Caco-2 (cell line): ENCODE data around the gene PPP1R13B. TPM values are rescaled to one million over a fixed set of nuclear protein-coding genes. Genes with fewer than 3 reads are reported as not detected.

Source experiments
- BruUV-seq: library from RNA; stranded (reverse); fragments of 400-500 nt; replicated peaks from 2 replicates; lab custom pipeline; 2021; lab: Mats Ljungman, UMichigan
- CTCF ChIA-PET: fragments of 300-600 bp; sonication (Branson Sonifier 250); formaldehyde crosslinking; loops from one replicate; lab custom pipeline; 2022; ENCODE audit warnings: antibody characterized with exemption; lab: Charles Lee
- POLR2A ChIA-PET: fragments of 300-600 bp; sonication (Branson Sonifier 250); formaldehyde crosslinking; loops from one replicate; lab custom pipeline; 2022; ENCODE audit warnings: antibody characterized with exemption; lab: Charles Lee
- DNase-seq, 2 experiments: peaks; one replicate each; pipeline versions ENCODE4 v3.0.0 to v3.0.0-alpha.2; 2020 to 2022
- H3K27me3 ChIP-seq: replicated peaks from 2 replicates; pipeline ENCODE4 v1.6.0; 2011; ENCODE audit warnings: low read length; ENCODE audit not compliant: control insufficient read depth, insufficient read depth
- H3K36me3 ChIP-seq: 2 replicates; pipeline ENCODE4 v1.5.1; 2011; ENCODE audit warnings: low read length; ENCODE audit not compliant: control insufficient read depth, insufficient read depth
- H3K4me1 ChIP-seq: fragments of 250-450 bp; sonication (Bioruptor Pico); 2 replicates; pipeline ENCODE4 v1.5.1; 2020; ENCODE audit warnings: mild to moderate bottlenecking
- H3K4me3 ChIP-seq: 2 replicates; pipeline ENCODE4 v1.5.1; 2011; ENCODE audit warnings: low read depth, mild to moderate bottlenecking, control low read depth, low read length
- H3K9me3 ChIP-seq: fragments of 250-450 bp; sonication (Bioruptor Pico); 2 replicates; pipeline ENCODE4 v1.5.1; 2020; ENCODE audit warnings: mild to moderate bottlenecking, moderate library complexity
- H3K27ac Mint-ChIP-seq: one replicate; pipeline ENCODE4 v1.8.0; 2022; ENCODE audit warnings: mixed read lengths; ENCODE audit not compliant: unreplicated experiment
- H3K27me3 Mint-ChIP-seq: one replicate; pipeline ENCODE4 v1.8.0; 2022; ENCODE audit warnings: mixed read lengths; ENCODE audit not compliant: insufficient read depth, unreplicated experiment
- H3K36me3 Mint-ChIP-seq: one replicate; pipeline ENCODE4 v1.8.0; 2022; ENCODE audit warnings: mild to moderate bottlenecking, mixed read lengths; ENCODE audit not compliant: insufficient read depth, unreplicated experiment
- H3K4me1 Mint-ChIP-seq: one replicate; pipeline ENCODE4 v1.8.0; 2022; ENCODE audit warnings: low read depth, mixed read lengths; ENCODE audit not compliant: unreplicated experiment
- H3K4me3 Mint-ChIP-seq: one replicate; pipeline ENCODE4 v1.8.0; 2022; ENCODE audit warnings: mild to moderate bottlenecking, moderate library complexity, mixed read lengths; ENCODE audit not compliant: unreplicated experiment
- H3K9me3 Mint-ChIP-seq: one replicate; pipeline ENCODE4 v1.8.0; 2022; ENCODE audit warnings: mixed read lengths; ENCODE audit not compliant: unreplicated experiment
- intact Hi-C: fragments of 100-400 bp; cut with micrococcal nuclease; formaldehyde crosslinking; loops from one replicate; pipeline ENCODE4 v1.10.0; 2022; ENCODE audit not compliant: unreplicated experiment
- total RNA-seq: library from RNA; stranded (reverse); gene quantifications from 2 replicates; pipeline ENCODE4 v1.2.3, GENCODE V29; 2022
- TF ChIP-seq, protein P1 (sequence below), 2 experiments: fragments of 200-600 bp in 1 of 2; IDR thresholded peaks; 1 replicate in 1 of 2; 2 replicates in 1 of 2; pipeline versions ENCODE4 v1.5.1 to v1.8.0; 2011 to 2022; ENCODE audit warnings: antibody characterized with exemption in 1 of 2, control low read depth in 1 of 2, inconsistent platforms in 1 of 2, low read depth in 1 of 2, low read length in 1 of 2, mild to moderate bottlenecking in 1 of 2, moderate library complexity in 1 of 2; ENCODE audit not compliant: insufficient read depth in 1 of 2, severe bottlenecking in 1 of 2, unreplicated experiment in 1 of 2

Gene PPP1R13B
- total RNA-seq, 1 experiment from 2014 or later, result 15.8 TPM

DNA sequence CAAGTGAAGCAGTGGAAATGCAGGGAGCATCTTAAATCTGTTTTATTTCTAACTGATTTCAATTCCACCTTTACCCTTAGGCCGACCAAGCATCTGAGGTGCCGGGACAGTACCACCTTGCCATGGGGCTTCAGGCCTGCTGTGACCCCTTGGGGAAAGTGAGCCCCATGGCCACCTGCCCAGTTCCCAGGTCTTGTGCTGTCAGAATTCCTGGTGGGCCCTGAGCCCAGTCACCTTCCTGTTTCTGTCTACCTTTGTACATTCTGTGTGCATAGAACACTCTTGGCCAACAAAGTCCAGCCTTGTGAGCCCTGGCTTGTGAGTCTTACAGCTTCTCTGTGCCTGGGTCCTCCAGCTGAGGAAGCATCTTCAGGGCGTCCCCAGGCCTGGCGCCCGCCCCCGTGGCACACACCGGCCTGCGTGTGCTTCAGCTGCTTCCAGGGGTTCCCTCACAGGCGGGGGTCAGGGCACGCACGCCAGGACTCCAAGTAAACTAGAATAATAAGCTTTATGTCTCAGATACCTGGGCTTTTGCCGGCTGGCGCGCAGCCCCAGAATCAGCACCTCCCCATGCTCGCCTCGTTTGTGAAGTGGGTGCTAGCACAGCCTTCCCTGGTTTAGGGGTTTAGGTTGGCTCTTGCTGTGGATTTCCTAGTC lies 121.5 kb downstream of the PPP1R13B start:
- no peaks in the 10 kb centered on the region for H3K4me1 Mint-ChIP-seq
- TF ChIP-seq, protein P1, sequence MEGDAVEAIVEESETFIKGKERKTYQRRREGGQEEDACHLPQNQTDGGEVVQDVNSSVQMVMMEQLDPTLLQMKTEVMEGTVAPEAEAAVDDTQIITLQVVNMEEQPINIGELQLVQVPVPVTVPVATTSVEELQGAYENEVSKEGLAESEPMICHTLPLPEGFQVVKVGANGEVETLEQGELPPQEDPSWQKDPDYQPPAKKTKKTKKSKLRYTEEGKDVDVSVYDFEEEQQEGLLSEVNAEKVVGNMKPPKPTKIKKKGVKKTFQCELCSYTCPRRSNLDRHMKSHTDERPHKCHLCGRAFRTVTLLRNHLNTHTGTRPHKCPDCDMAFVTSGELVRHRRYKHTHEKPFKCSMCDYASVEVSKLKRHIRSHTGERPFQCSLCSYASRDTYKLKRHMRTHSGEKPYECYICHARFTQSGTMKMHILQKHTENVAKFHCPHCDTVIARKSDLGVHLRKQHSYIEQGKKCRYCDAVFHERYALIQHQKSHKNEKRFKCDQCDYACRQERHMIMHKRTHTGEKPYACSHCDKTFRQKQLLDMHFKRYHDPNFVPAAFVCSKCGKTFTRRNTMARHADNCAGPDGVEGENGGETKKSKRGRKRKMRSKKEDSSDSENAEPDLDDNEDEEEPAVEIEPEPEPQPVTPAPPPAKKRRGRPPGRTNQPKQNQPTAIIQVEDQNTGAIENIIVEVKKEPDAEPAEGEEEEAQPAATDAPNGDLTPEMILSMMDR (IDR thresholded peaks at IDR 0.05; ENCODE audit: insufficient read depth in 1 of 2, low read depth in 1 of 2, low read length in 1 of 2, severe bottlenecking in 1 of 2, unreplicated experiment in 1 of 2), result no peak
- DNase-seq, result no peak
- CTCF ChIA-PET, result no interaction called here
- intact Hi-C loops, result no loop called here
- no peak overlapping the region for H3K4me3 Mint-ChIP-seq
- H3K9me3 Mint-ChIP-seq, result no peaks in the 10 kb centered on the region
- peaks cover 23% of the 10 kb centered on the region for H3K36me3 Mint-ChIP-seq
- no peaks in the 10 kb centered on the region for H3K27me3 Mint-ChIP-seq
- POLR2A ChIA-PET, result no interaction called here
- no peaks in the 10 kb centered on the region for H3K4me1 ChIP-seq
- H3K27ac Mint-ChIP-seq, result no peak overlapping the region
- BruUV-seq, result no TSS peak
- no peaks in the 10 kb centered on the region for H3K9me3 ChIP-seq
- no peak overlapping the region for H3K4me3 ChIP-seq
- peaks cover 3% of the 10 kb centered on the region; the same call in 1 of the 2 replicates for H3K36me3 ChIP-seq
- H3K27me3 ChIP-seq, result no peaks in the 10 kb centered on the region

DNA sequence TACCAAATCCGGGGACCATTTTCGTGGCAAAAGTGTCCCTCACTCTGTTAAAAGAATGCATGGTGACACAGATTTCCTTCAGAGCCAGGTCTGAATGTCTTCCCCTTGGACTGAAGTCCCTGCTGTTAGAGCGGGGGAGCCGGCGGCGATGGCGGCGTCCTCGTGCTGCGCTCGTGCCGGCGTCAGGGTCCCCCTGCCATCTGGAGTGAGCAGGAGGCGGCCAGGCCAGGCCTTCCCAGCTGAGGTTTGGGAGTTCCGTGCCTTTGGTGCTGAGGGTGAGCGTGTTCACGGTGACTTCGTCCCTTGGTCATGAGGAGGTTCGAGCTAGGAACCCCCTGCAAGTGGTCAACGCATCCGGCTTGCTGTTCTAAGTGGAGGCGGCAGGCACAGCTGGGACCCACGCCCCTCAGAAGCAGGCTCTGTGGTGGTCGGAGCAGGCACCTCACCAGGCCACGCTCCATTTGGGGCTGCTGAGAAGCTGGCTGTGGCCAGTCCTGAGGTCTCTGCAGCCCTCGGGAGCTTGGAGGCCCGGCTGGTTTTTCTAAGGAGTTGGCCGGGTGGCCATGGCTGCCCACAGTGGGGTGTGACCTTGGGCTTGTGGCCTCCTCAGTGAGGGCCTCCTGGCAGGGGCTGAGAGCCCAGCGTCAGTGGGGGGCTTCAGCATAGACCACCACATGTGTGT lies 122.2 kb downstream of the PPP1R13B start:
- TF ChIP-seq, protein P1 (IDR thresholded peaks at IDR 0.05; ENCODE audit: insufficient read depth in 1 of 2, low read depth in 1 of 2, low read length in 1 of 2, severe bottlenecking in 1 of 2, unreplicated experiment in 1 of 2), result no peak
- H3K4me1 ChIP-seq, result no peaks in the 10 kb centered on the region
- no peak overlapping the region for H3K4me3 ChIP-seq
- Mint-ChIP-seq H3K36me3 (peaks cover 18% of the 10 kb centered on the region), H3K27ac (no peak overlapping the region), H3K27me3 (no peaks in the 10 kb centered on the region), H3K9me3 (no peaks in the 10 kb centered on the region), H3K4me3 (no peak overlapping the region), H3K4me1 (no peaks in the 10 kb centered on the region)
- ChIA-PET CTCF (no interaction called here), POLR2A (no interaction called here)
- H3K36me3 ChIP-seq, result peaks cover 3% of the 10 kb centered on the region; the same call in 1 of the 2 replicates
- H3K27me3 ChIP-seq, result no peaks in the 10 kb centered on the region
- intact Hi-C loops, result no loop called here
- H3K9me3 ChIP-seq, result no peaks in the 10 kb centered on the region
- no TSS peak for BruUV-seq
- DNase-seq, result no peak

DNA sequence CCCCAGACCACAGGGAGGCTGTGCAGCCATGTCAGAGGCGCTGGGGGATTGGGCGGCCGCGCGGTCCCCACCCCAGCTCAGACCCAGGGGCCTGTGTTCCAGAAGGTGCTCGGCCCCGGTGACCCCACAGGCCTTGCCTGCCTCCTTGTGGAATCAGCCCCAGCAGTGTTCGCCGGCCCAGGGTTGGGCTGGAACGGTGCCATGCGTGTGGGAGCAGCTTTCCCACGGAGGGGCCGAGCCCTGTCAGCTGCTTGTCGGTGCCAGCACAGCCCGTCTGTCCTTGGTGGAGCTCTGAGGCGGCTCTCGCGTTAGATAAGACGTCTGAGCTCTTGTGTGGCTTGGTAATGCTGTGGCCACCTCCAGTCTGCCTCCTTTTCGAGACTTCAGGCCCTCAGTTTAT lies 123.3 kb downstream of the PPP1R13B start:
- Mint-ChIP-seq H3K36me3 (peaks cover 16% of the 10 kb centered on the region), H3K9me3 (no peaks in the 10 kb centered on the region), H3K27me3 (no peaks in the 10 kb centered on the region), H3K4me1 (no peaks in the 10 kb centered on the region), H3K4me3 (no peak overlapping the region), H3K27ac (no peak overlapping the region)
- CTCF ChIA-PET, result no interaction called here
- H3K4me3 ChIP-seq, result no peak overlapping the region
- no peaks in the 10 kb centered on the region for H3K9me3 ChIP-seq
- peaks cover 3% of the 10 kb centered on the region; the same call in 1 of the 2 replicates for H3K36me3 ChIP-seq
- TF ChIP-seq, protein P1 (IDR thresholded peaks at IDR 0.05; ENCODE audit: insufficient read depth in 1 of 2, low read depth in 1 of 2, low read length in 1 of 2, severe bottlenecking in 1 of 2, unreplicated experiment in 1 of 2), result no peak
- no peak for DNase-seq
- POLR2A ChIA-PET, result no interaction called here
- H3K4me1 ChIP-seq, result no peaks in the 10 kb centered on the region
- BruUV-seq, result no TSS peak
- H3K27me3 ChIP-seq, result no peaks in the 10 kb centered on the region
- intact Hi-C loops, result no loop called here
